Kidney (tissue), 14 donors: Measurements from ENCODE around the gene CNKSR2. TPM values are rescaled to one million over a fixed set of nuclear protein-coding genes. Genes with fewer than 3 reads are reported as not detected.
"Not testable (repeated sequence)": the region's sequence is repeated elsewhere in the genome, so short reads cannot be mapped to it uniquely, and the experiment has no call there.

ENCODE experiments used
- DNase-seq, 5 donors: peaks; one replicate each; pipeline ENCODE4 v3.0.0-alpha.2; 2013 to 2020
- FAIRE-seq: peaks from 2 replicates; lab custom pipeline; 2012; peaks lifted over from hg19 to GRCh38; lab: Jason Lieb, UNC
- H3K27ac ChIP-seq, 2 donors: one replicate each; pipeline ENCODE4 v1.7.0; 2013; ENCODE audit warnings: low read depth in 2 of 2, low read length in 2 of 2, inconsistent platforms in 1 of 2
- H3K27me3 ChIP-seq: one replicate; pipeline ENCODE4 v1.7.1; 2013; ENCODE audit warnings: low read length, inconsistent platforms; ENCODE audit not compliant: control insufficient read depth, insufficient read depth
- H3K36me3 ChIP-seq, 3 donors: one replicate each; pipeline versions ENCODE4 v1.7.0 to v1.7.1; 2013; ENCODE audit warnings: low read length in 3 of 3, control low read depth in 1 of 3, inconsistent platforms in 1 of 3; ENCODE audit not compliant: insufficient read depth in 3 of 3, control insufficient read depth in 2 of 3
- H3K4me1 ChIP-seq, 3 donors: one replicate each; pipeline versions ENCODE4 v1.7.0 to v1.7.1; 2013; ENCODE audit warnings: low read length in 3 of 3, inconsistent platforms in 1 of 3, low read depth in 1 of 3; ENCODE audit not compliant: control insufficient read depth in 2 of 3, insufficient read depth in 2 of 3
- H3K4me3 ChIP-seq, 3 donors: one replicate each; pipeline versions ENCODE4 v1.7.0 to v1.8.1; 2013; ENCODE audit warnings: low read length in 3 of 3, control low read depth in 1 of 3, inconsistent platforms in 1 of 3
- H3K9ac ChIP-seq, 3 donors: one replicate each; pipeline versions ENCODE4 v1.7.0 to v1.7.1; 2013; ENCODE audit warnings: low read length in 3 of 3, control low read depth in 1 of 3, inconsistent platforms in 1 of 3
- H3K9me3 ChIP-seq, 3 donors: one replicate each; pipeline versions ENCODE4 v1.7.0 to v1.7.1; 2013; ENCODE audit warnings: low read length in 3 of 3, control low read depth in 1 of 3, inconsistent platforms in 1 of 3; ENCODE audit not compliant: control insufficient read depth in 2 of 3, insufficient read depth in 1 of 3
- CTCF ChIP-seq: IDR thresholded peaks from 3 replicates; pipeline ENCODE4 v1.5.1; 2012; ENCODE audit warnings: mild to moderate bottlenecking, moderate library complexity, borderline replicate concordance; ENCODE audit not compliant: insufficient read depth; ENCODE audit errors: extremely low read depth
- intact Hi-C: fragments of 100-400 bp; cut with DNase I; formaldehyde crosslinking; loops from one replicate; pipeline ENCODE4 v1.11.1; 2022
- polyA plus RNA-seq: library from polyadenylated mRNA; stranded (reverse); fragments of 350-450 nt; fragmentation: Illumina TruSeq; extraction: RNeasy Lipid Tissue Mini Kit (QIAGEN cat#74804); gene quantifications from one replicate; pipeline ENCODE4 v1.2.3, GENCODE V29; 2014; ENCODE audit warnings: low read depth, low replicate concordance; ENCODE audit not compliant: insufficient read depth
- total RNA-seq: library from RNA; stranded (reverse); fragmentation: NEBNext Ultra II Directional; extraction: Animal tissue kit (Norgen Biotek cat#: 25700); gene quantifications from one replicate; pipeline ENCODE4 v1.2.1, GENCODE V29; 2021
- donor health status: control.
- donor health status: control.
- donor health status: control.
- donor health status: control.
- donor health status: control.
- donor health status: DM: yes; HTN: yes; CAD: no.
- donor health status: Normal renal cell carcinoma (clear cell type).

The CNKSR2 gene
- total and polyA plus RNA-seq, 2 donors from 2014 or later, result 0.06 to 1.6 TPM

GRCh38 chrX:21509912-21510311 is 135.7 kb downstream of the CNKSR2 start:
- no peaks in the 10 kb centered on the region for H3K4me1 ChIP-seq
- FAIRE-seq, result no peak
- H3K27me3 ChIP-seq, result no peaks in the 10 kb centered on the region
- intact Hi-C loops, result no loop called here
- no peaks in the 10 kb centered on the region for H3K36me3 ChIP-seq
- H3K27ac ChIP-seq, result no peak overlapping the region
- no peak for DNase-seq
- H3K9me3 ChIP-seq, result no peaks in the 10 kb centered on the region
- TF ChIP-seq CTCF, result no peak
- H3K9ac ChIP-seq, result no peak overlapping the region
- H3K4me3 ChIP-seq, result no peak overlapping the region

- no peaks in the 10 kb centered on the region for H3K36me3 ChIP-seq
- no peak overlapping the region for H3K27ac ChIP-seq
- intact Hi-C loops, result no loop called here
- no peaks in the 10 kb centered on the region for H3K4me1 ChIP-seq
- no peak for TF ChIP-seq CTCF
- no peak overlapping the region for H3K4me3 ChIP-seq
- no peaks in the 10 kb centered on the region for H3K27me3 ChIP-seq
- FAIRE-seq, result no peak
- no peak for DNase-seq
- no peak overlapping the region for H3K9ac ChIP-seq
- H3K9me3 ChIP-seq, result no peaks in the 10 kb centered on the region
These were observed 149.8 kb downstream of the CNKSR2 start for GRCh38 chrX:21524008-21524407.

DNA sequence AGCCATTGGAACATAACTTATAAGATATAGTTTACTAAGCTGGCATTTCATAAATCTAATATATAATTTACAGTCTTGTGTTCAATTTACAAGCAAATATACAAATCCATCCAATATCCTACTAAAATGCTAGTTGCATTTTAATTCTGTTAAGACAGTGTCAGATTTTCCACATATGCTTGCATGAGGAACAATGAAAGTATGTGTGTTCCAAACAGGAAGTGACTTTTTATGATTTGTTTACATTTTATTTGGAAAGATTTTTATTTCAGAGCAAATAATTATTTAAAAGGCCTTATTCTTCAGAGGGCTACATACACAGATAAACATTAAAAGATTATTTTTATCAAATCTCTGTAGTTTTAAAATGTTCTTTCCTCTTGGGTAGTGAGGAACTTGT is 153.9 kb downstream of the CNKSR2 start:
- no peaks in the 10 kb centered on the region for H3K36me3 ChIP-seq
- no peak overlapping the region for H3K27ac ChIP-seq
- no peak overlapping the region for H3K4me3 ChIP-seq
- TF ChIP-seq CTCF, result no peak
- H3K27me3 ChIP-seq, result no peaks in the 10 kb centered on the region
- no peaks in the 10 kb centered on the region for H3K9me3 ChIP-seq
- DNase-seq (no peak), FAIRE-seq (no peak)
- no peak overlapping the region for H3K9ac ChIP-seq
- intact Hi-C loops, result no loop called here
- H3K4me1 ChIP-seq, result no peaks in the 10 kb centered on the region

DNA sequence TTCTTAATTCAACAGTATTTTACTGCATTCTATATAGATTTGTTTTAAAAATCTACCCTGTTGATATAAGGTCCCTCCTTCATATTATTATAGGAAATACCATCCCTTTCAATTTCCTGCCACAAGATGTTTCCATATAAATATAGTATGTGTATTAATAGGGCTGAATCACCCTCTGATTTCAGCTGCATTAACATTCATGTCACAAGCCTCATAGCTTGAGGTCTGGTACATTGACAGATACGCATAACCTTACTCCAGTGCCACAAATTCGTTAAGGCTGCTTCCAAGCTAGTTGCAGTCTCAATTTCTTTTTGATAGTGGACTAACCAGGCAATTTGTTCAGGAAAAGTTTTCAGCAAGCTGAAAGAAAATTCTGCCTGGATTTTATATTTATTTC is 155.6 kb downstream of the CNKSR2 start:
- TF ChIP-seq CTCF, result no peak
- H3K9ac ChIP-seq, result no peak overlapping the region
- FAIRE-seq (no peak), DNase-seq (no peak)
- H3K27me3 ChIP-seq, result no peaks in the 10 kb centered on the region
- H3K9me3 ChIP-seq, result no peaks in the 10 kb centered on the region
- no peak overlapping the region for H3K27ac ChIP-seq
- H3K4me3 ChIP-seq, result no peak overlapping the region
- intact Hi-C loops, result no loop called here
- no peaks in the 10 kb centered on the region for H3K4me1 ChIP-seq
- no peaks in the 10 kb centered on the region for H3K36me3 ChIP-seq

DNA sequence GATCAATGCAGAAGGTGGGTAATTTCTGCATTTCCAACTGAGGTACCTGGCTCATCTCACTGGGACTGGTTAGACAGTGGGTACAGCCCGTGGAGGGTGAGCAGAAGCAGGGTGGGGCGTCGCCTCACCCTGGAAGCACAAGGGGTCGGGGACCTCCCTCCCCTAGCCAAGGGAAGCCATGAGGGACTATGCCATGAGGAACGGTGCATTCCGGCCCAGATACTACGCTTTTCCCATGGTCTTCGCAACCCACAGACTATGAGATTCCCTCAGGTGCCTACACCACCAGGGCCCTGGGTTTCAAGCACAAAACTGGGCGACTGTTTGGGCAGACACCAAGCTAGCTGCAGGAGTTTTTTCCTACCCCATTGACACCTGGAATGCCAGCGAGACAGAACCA is 170.4 kb downstream of the CNKSR2 start:
- H3K36me3 ChIP-seq, H3K27me3 ChIP-seq, intact Hi-C loops, H3K9me3 ChIP-seq, H3K9ac ChIP-seq, H3K4me3 ChIP-seq, DNase-seq, H3K27ac ChIP-seq, FAIRE-seq, H3K4me1 ChIP-seq: not testable (repeated sequence)
